D721Med (cell line): Measurements from ENCODE around the gene PHACTR4.
A peak's percentile ranks its signal among the peaks of the same experiment; 100 is the strongest.
"Not testable (repeated sequence)": the region's sequence is repeated elsewhere in the genome, so short reads cannot be mapped to it uniquely, and the experiment has no call there.

Experiments
- DNase-seq: peaks from one replicate; pipeline ENCODE4 v3.0.0; 2011; ENCODE audit warnings: low spot score; ENCODE audit not compliant: insufficient read length
- FAIRE-seq: peaks from 2 replicates; lab custom pipeline; 2011; peaks lifted over from hg19 to GRCh38; lab: Jason Lieb, UNC
- CTCF ChIP-seq: IDR thresholded peaks from 2 replicates; pipeline ENCODE4 v1.5.1; 2012; ENCODE audit warnings: mild to moderate bottlenecking, control low read depth; ENCODE audit not compliant: insufficient read depth; ENCODE audit errors: missing control alignments

PHACTR4 gene

GRCh38 chr1:28354121-28354520, 15.4 kb upstream of the PHACTR4 start:
- DNase-seq (no peak), FAIRE-seq (no peak)
- no peak for TF ChIP-seq CTCF

- no peak for TF ChIP-seq CTCF
- DNase-seq, result no peak
- FAIRE-seq, result no peak
Measured at GRCh38 chr1:28358716-28359115, 10.8 kb upstream of the PHACTR4 start.

GRCh38 chr1:28359592-28360239, 9.8 kb upstream of the PHACTR4 start:
- no peak for FAIRE-seq
- DNase-seq, result peak; percentile 34
- TF ChIP-seq CTCF, result peak; percentile 69

- no peak for DNase-seq
- TF ChIP-seq CTCF, result no peak
Measured at GRCh38 chr1:28364888-28365287, 4.7 kb upstream of the PHACTR4 start.

GRCh38 chr1:28365864-28366263, 3.7 kb upstream of the PHACTR4 start:
- FAIRE-seq (no peak), DNase-seq (no peak)
- TF ChIP-seq CTCF, result no peak

More at GRCh38 chr1:28364888-28365287, 4.7 kb upstream of the PHACTR4 start:
- no peak for FAIRE-seq

GRCh38 chr1:28368608-28369007, 932 bp upstream of the PHACTR4 start:
- not testable (repeated sequence) for DNase-seq, FAIRE-seq

- TF ChIP-seq CTCF, result no peak
- DNase-seq, result no peak
- FAIRE-seq, result no peak
Measured at GRCh38 chr1:28370239-28371009, 884 bp downstream of the PHACTR4 start.
